HUES48 (cell line): Measurements from ENCODE around the gene RCCD1.

Experiments
- H3K27ac ChIP-seq: one replicate; pipeline ENCODE4 v1.7.0; 2013; ENCODE audit warnings: low read depth, low read length, inconsistent platforms
- H3K27me3 ChIP-seq: 2 replicates; pipeline ENCODE4 v1.6.1; 2013; ENCODE audit warnings: mild to moderate bottlenecking, low read length; ENCODE audit not compliant: control insufficient read depth, insufficient read depth
- H3K36me3 ChIP-seq: 2 replicates; pipeline ENCODE4 v1.6.1; 2013; ENCODE audit warnings: low read length; ENCODE audit not compliant: control insufficient read depth, insufficient read depth
- H3K4me1 ChIP-seq: 2 replicates; pipeline ENCODE4 v1.6.1; 2013; ENCODE audit warnings: mild to moderate bottlenecking, low read length; ENCODE audit not compliant: control insufficient read depth, insufficient read depth
- H3K4me3 ChIP-seq: 2 replicates; pipeline ENCODE4 v1.5.1; 2013; ENCODE audit warnings: mild to moderate bottlenecking, low read depth, low read length
- H3K9ac ChIP-seq: 2 replicates; pipeline ENCODE4 v1.6.1; 2013; ENCODE audit warnings: mild to moderate bottlenecking, low read depth, low read length, moderate library complexity
- H3K9me3 ChIP-seq: 2 replicates; pipeline ENCODE4 v1.6.1; 2013; ENCODE audit warnings: low read length; ENCODE audit not compliant: control insufficient read depth, insufficient read depth

Gene RCCD1

DNA sequence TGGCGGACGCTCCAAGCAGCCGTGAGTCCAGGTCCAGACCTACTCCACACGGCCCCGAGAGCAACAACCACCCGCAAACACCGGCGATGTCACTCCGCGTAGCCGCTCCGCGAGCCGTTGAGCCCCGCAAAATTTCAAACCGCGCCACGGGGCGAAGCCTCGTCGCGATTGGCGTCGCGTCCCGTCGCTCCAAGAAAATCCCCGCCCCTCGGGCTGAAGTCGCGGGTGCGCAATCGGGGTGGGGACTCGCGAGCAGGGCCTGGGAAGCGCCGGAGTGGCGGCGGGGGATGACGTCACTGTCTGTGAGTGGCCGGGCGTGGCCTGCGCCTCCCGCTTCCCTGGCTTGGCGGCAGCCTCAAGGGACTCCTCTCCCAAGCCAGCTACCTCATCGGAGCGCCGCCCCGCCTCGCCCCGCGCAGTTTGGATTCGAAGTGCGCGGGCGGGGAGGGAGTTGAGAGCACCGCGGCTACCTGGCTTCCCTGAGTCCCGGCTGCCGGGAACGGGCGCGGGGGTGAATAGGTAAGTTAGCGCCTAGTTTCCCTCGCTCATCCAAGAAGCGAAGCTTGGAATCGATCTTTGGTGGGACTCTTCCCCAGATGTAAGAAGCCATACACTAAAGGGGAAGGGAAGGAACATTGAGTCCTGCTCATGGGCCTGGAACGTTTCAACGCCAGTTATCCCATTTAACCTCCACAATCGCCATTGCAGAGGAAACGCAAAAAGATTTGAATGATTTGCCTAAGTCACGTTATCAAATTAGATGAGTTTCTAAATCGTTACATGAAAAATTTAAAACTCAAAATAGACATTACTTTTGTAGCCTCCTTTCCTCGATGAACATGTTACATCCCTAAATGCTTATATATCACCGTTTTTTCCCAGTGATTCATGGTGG, 40.0 kb downstream of the RCCD1 start, which contains the start of gene PRC1:
Gene PRC1, minus strand, starts transcription at position 119 of the 895 bp plus-strand sequence. Its CDS starts 118 bp downstream, at position 1.
- H3K9ac ChIP-seq: peak within 1 kb of the TSS; percentile 95
- H3K4me1 ChIP-seq: no peaks in the 10 kb centered on the region
- H3K4me3 ChIP-seq: peak within 1 kb of the TSS; percentile 78
- H3K36me3 ChIP-seq: peaks cover 27% of the 10 kb centered on the region
- H3K27me3 ChIP-seq: no peaks in the 10 kb centered on the region
- H3K9me3 ChIP-seq: no peaks in the 10 kb centered on the region
- peak within 1 kb of the TSS; percentile 97 for H3K27ac ChIP-seq

DNA sequence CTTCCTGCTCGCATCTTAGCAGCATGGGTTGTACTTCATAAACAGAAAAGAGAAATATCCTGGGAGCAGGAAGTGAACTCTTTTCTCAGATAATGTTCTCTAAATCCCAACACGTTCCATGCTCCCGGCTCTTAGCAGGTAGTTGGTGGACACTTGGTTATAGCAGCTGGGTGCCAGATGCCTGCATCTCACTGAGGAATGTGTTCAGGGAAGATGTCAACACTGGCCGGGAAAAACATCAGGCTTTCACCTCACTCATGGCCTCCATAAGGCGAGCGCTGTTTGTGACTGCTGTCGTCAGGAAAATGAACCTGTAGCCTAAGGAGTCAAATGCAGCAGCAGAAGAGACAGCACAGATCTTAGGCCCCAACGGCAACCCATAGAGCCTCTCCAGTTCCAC, 44.1 kb downstream of the RCCD1 start:
- no peaks in the 10 kb centered on the region for H3K9me3 ChIP-seq
- peaks cover 46% of the 10 kb centered on the region for H3K36me3 ChIP-seq
- no peak overlapping the region for H3K27ac ChIP-seq

DNA sequence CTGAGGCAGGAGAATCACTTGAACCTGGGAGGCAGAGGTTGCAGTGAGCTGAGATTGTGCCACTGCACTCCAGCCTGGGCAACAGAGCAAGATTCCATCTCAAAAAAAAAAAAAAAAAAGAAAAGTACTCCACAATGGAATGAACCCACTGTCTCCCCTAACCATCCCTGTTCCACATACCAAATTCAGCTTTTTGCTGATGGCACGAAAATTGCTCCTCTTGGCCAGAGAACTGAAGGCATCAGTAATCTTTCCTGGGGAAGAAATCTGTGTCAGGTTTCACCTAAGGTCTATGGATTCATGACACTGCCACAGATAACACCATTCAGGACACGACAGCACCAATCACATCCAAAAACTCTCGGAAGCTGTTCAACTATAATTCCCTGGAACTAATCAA, 46.5 kb downstream of the RCCD1 start:
- H3K36me3 ChIP-seq: peaks cover 71% of the 10 kb centered on the region
- no peak overlapping the region for H3K4me3 ChIP-seq
- H3K4me1 ChIP-seq: no peaks in the 10 kb centered on the region
- H3K9me3 ChIP-seq: no peaks in the 10 kb centered on the region
- H3K27me3 ChIP-seq: no peaks in the 10 kb centered on the region
- H3K27ac ChIP-seq: no peak overlapping the region
- no peak overlapping the region for H3K9ac ChIP-seq

More for the DNA sequence above, 44.1 kb downstream of the RCCD1 start:
- H3K4me3 ChIP-seq: no peak overlapping the region
- no peak overlapping the region for H3K9ac ChIP-seq
- H3K27me3 ChIP-seq: no peaks in the 10 kb centered on the region
- H3K4me1 ChIP-seq: no peaks in the 10 kb centered on the region

- Histone ChIP-seq H3K9me3 (no peaks in the 10 kb centered on the region), H3K4me1 (no peaks in the 10 kb centered on the region), H3K27ac (no peak overlapping the region), H3K36me3 (peaks cover 69% of the 10 kb centered on the region), H3K9ac (no peak overlapping the region), H3K27me3 (no peaks in the 10 kb centered on the region), H3K4me3 (no peak overlapping the region)
These were observed 52.6 kb downstream of the RCCD1 start for GRCh38 chr15:91007266-91007665.
